Endodermal cell (in vitro differentiated cells): Measurements from ENCODE around the gene BACE1. TPM values are rescaled to one million over a fixed set of nuclear protein-coding genes. Genes with fewer than 3 reads are reported as not detected.
"Not testable (repeated sequence)": the region's sequence is repeated elsewhere in the genome, so short reads cannot be mapped to it uniquely, and the experiment has no call there.

ENCODE experiments used
- DNase-seq: peaks from one replicate; pipeline ENCODE4 v3.0.0-alpha.2; 2017
- H3K27ac ChIP-seq: 2 replicates; pipeline ENCODE4 v1.5.1; 2013; ENCODE audit warnings: mild to moderate bottlenecking, low read depth, low read length, moderate library complexity
- H3K27me3 ChIP-seq: 2 replicates; pipeline ENCODE4 v1.6.1; 2013; ENCODE audit warnings: mild to moderate bottlenecking, low read length, moderate library complexity; ENCODE audit not compliant: insufficient read depth, control insufficient read depth, poor library complexity, severe bottlenecking
- H3K36me3 ChIP-seq: 2 replicates; pipeline ENCODE4 v1.7.0; 2013; ENCODE audit warnings: mild to moderate bottlenecking, low read length, moderate library complexity; ENCODE audit not compliant: control insufficient read depth, insufficient read depth
- H3K4me1 ChIP-seq: one replicate; pipeline ENCODE4 v1.7.0; 2013; ENCODE audit warnings: low read length; ENCODE audit not compliant: control insufficient read depth, insufficient read depth
- H3K4me3 ChIP-seq: 2 replicates; pipeline ENCODE4 v1.5.1; 2013; ENCODE audit warnings: mild to moderate bottlenecking, low read length, moderate library complexity
- H3K9ac ChIP-seq: 2 replicates; pipeline ENCODE4 v1.6.1; 2013; ENCODE audit warnings: mild to moderate bottlenecking, low read length, moderate library complexity; ENCODE audit not compliant: poor library complexity, severe bottlenecking; ENCODE audit errors: extremely low read depth
- H3K9me3 ChIP-seq: 2 replicates; pipeline ENCODE4 v1.6.1; 2013; ENCODE audit warnings: mild to moderate bottlenecking, low read length, moderate library complexity; ENCODE audit not compliant: control insufficient read depth
- H3K27ac Mint-ChIP-seq: 2 replicates; pipeline ENCODE4 v1.8.0; 2020; ENCODE audit warnings: mixed read lengths
- H3K27me3 Mint-ChIP-seq: 2 replicates; pipeline ENCODE4 v1.8.0; 2021; ENCODE audit warnings: mild to moderate bottlenecking, mixed read lengths; ENCODE audit not compliant: insufficient read depth
- H3K36me3 Mint-ChIP-seq: 2 replicates; pipeline ENCODE4 v1.8.0; 2020; ENCODE audit warnings: low read depth, mixed read lengths
- H3K4me1 Mint-ChIP-seq: 2 replicates; pipeline ENCODE4 v1.8.0; 2020; ENCODE audit warnings: mixed read lengths
- H3K4me3 Mint-ChIP-seq: 2 replicates; pipeline ENCODE4 v1.8.0; 2020; ENCODE audit warnings: mild to moderate bottlenecking, moderate library complexity, mixed read lengths
- H3K9me3 Mint-ChIP-seq: 2 replicates; pipeline ENCODE4 v1.8.0; 2020; ENCODE audit warnings: mild to moderate bottlenecking, mixed read lengths
- WGBS, 2 experiments: methylation state at CpG; one replicate each; pipeline versions ENCODE4 v1.1.5 to v1.1.7; 2013; ENCODE audit warnings: missing lambda C conversion rate in 2 of 2, mixed read lengths in 1 of 2; ENCODE audit not compliant: insufficient coverage in 1 of 2, insufficient read length in 1 of 2; 5-methylcytosine and 5-hydroxymethylcytosine counted together
- total RNA-seq, 2 donors: library from RNA; stranded (reverse); fragmentation: NEBNext Ultra II Directional in 1 of 2; extraction: Animal tissue kit (Norgen Biotek cat#: 25700) in 1 of 2; gene quantifications; 2 replicates in 1 of 2; 3 replicates in 1 of 2; pipeline ENCODE4 v1.2.1, GENCODE V29; 2021
- TF ChIP-seq, protein P1 (sequence below): fragments of 200-600 bp; sonication (generic); conservative IDR thresholded peaks from 2 replicates; pipeline ENCODE4 v1.5.0; 2021; ENCODE audit warnings: antibody characterized with exemption, mild to moderate bottlenecking

BACE1 gene
- total RNA-seq, 2 donors from 2014 or later, result 20.8 to 21.7 TPM

DNA sequence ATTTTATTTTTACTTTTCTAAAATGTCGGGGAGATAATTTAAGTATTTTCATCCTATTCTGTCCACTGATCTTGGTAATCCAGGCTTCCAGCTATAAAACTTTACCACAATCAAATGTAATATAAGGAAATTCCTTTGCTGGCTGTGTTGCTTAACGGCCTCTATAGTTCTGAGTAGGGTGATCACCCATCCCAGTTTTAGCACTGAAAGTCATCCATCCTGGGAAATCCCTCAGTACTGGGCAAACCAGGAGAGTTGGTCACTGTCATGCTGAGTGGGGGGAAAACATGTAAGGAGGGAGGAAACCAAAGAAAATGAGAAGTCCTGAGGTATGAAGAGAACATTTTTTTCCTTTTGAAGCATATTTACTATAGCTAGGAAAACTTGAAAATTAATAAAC is 37.7 kb downstream of the BACE1 start:
- Mint-ChIP-seq H3K4me3 (no peak overlapping the region), H3K27me3 (no peaks in the 10 kb centered on the region), H3K4me1 (peaks cover 13% of the 10 kb centered on the region), H3K36me3 (peaks cover 54% of the 10 kb centered on the region), H3K27ac (no peak overlapping the region), H3K9me3 (peaks cover 4% of the 10 kb centered on the region)
- H3K27me3 ChIP-seq, result no peaks in the 10 kb centered on the region
- no peak overlapping the region for H3K4me3 ChIP-seq
- H3K9ac ChIP-seq, result no peak overlapping the region
- H3K27ac ChIP-seq, result no peak overlapping the region
- 95% methylated on average over 2 of the region's 2 CpGs; no CpG with 5 or more reads in 1 of the 2 experiments for WGBS, 2 experiments
- DNase-seq, result no peak
- TF ChIP-seq, protein P1, sequence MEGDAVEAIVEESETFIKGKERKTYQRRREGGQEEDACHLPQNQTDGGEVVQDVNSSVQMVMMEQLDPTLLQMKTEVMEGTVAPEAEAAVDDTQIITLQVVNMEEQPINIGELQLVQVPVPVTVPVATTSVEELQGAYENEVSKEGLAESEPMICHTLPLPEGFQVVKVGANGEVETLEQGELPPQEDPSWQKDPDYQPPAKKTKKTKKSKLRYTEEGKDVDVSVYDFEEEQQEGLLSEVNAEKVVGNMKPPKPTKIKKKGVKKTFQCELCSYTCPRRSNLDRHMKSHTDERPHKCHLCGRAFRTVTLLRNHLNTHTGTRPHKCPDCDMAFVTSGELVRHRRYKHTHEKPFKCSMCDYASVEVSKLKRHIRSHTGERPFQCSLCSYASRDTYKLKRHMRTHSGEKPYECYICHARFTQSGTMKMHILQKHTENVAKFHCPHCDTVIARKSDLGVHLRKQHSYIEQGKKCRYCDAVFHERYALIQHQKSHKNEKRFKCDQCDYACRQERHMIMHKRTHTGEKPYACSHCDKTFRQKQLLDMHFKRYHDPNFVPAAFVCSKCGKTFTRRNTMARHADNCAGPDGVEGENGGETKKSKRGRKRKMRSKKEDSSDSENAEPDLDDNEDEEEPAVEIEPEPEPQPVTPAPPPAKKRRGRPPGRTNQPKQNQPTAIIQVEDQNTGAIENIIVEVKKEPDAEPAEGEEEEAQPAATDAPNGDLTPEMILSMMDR, result no peak
- peaks cover 5% of the 10 kb centered on the region for H3K9me3 ChIP-seq
- H3K4me1 ChIP-seq, result no peaks in the 10 kb centered on the region
- peaks cover 49% of the 10 kb centered on the region for H3K36me3 ChIP-seq

DNA sequence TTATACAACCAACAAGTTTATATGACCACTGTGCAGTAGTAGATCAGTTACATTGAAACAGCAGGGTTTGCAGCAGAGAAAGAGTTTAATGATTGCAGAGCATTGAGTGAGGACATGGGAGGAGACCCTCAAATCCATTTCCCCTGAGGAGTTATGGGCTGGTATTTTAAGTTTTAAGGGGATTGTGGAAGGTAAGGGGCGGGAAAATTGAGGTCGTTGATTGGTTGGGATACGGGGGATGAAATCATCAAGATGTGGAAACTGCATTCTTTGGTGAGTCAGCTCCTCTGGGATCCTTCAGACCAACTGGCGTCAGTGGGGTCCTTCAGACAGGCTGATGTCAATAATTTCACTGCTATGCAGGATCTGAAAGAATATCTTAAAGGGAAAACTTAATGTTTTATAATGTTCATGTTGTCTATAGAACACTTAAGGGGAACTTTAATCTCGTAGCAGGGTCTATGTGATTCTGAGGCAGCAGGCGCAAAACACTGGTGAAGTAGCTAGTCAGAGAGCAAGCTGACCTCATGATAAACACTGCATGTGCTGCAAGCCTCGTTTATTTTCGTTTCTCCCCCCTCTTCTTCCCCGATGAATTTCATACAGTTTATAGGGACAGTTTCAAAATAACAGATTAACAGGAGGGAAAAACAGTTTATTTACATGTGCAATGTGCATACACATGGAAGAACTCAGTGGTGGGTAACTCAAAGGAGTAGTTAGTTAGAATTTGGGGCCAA is 42.3 kb downstream of the BACE1 start:
- TF ChIP-seq, protein P1, result no peak
- WGBS, 2 experiments, result 90 to 96% methylated on average over 8 to 9 of the region's 9 CpGs
- Mint-ChIP-seq H3K4me3 (no peak overlapping the region), H3K27ac (peak overlapping the region; percentile 9), H3K4me1 (peaks cover 14% of the 10 kb centered on the region), H3K9me3 (peaks cover 10% of the 10 kb centered on the region), H3K36me3 (peaks cover 35% of the 10 kb centered on the region), H3K27me3 (no peaks in the 10 kb centered on the region)
- no peaks in the 10 kb centered on the region for H3K27me3 ChIP-seq
- H3K27ac ChIP-seq, result no peak overlapping the region
- peaks cover 16% of the 10 kb centered on the region for H3K9me3 ChIP-seq
- no peak overlapping the region for H3K9ac ChIP-seq
- H3K4me1 ChIP-seq, result peaks cover 12% of the 10 kb centered on the region
- DNase-seq, result no peak
- peaks cover 44% of the 10 kb centered on the region for H3K36me3 ChIP-seq
- H3K4me3 ChIP-seq, result no peak overlapping the region

DNA sequence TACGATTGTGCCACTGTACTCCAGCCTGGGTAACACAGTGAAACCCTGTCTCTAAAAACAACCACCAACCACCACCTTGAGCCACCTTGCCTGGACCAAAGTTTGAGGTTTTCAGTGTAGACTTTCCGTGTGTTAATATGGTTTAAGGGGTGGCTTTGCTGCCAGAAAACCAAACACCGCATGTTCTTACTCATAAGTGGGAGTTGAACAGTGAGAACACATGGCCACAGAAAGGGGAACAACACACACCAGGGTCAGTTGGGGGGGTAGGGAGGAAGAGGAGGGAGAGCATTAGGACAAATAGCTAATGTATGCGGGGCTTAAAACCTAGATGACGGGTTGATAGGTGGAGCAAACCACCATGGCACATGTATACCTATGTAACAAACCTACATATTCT is 43.9 kb downstream of the BACE1 start:
- not testable (repeated sequence) for H3K27ac Mint-ChIP-seq, H3K4me3 Mint-ChIP-seq, DNase-seq, H3K9ac ChIP-seq, H3K9me3 Mint-ChIP-seq, H3K27me3 Mint-ChIP-seq, H3K27me3 ChIP-seq, H3K4me3 ChIP-seq, H3K27ac ChIP-seq
- 97 to 100% methylated on average over 2 to 4 of the region's 5 CpGs for WGBS, 2 experiments
- Histone ChIP-seq H3K36me3 (peaks cover 44% of the 10 kb centered on the region), H3K4me1 (peaks cover 19% of the 10 kb centered on the region), H3K9me3 (peaks cover 16% of the 10 kb centered on the region)
- H3K4me1 Mint-ChIP-seq, result peaks cover 21% of the 10 kb centered on the region
- peaks cover 33% of the 10 kb centered on the region for H3K36me3 Mint-ChIP-seq
